GM20000 (cell line): ENCODE results near the gene HK1.
A peak's percentile ranks its signal among the peaks of the same experiment; 100 is the strongest.

Experiments used
- DNase-seq: peaks from one replicate; pipeline ENCODE4 v3.0.0; 2012; ENCODE audit warnings: low spot score
- TF ChIP-seq, protein P1 (sequence below): IDR thresholded peaks from 2 replicates; pipeline ENCODE4 v1.5.1; 2012; ENCODE audit warnings: mild to moderate bottlenecking, control low read depth; ENCODE audit errors: extremely low read depth, missing control alignments

Gene HK1

GRCh38 chr10:69412232-69412790 lies 134.0 kb downstream of the HK1 start:
- TF ChIP-seq, protein P1, sequence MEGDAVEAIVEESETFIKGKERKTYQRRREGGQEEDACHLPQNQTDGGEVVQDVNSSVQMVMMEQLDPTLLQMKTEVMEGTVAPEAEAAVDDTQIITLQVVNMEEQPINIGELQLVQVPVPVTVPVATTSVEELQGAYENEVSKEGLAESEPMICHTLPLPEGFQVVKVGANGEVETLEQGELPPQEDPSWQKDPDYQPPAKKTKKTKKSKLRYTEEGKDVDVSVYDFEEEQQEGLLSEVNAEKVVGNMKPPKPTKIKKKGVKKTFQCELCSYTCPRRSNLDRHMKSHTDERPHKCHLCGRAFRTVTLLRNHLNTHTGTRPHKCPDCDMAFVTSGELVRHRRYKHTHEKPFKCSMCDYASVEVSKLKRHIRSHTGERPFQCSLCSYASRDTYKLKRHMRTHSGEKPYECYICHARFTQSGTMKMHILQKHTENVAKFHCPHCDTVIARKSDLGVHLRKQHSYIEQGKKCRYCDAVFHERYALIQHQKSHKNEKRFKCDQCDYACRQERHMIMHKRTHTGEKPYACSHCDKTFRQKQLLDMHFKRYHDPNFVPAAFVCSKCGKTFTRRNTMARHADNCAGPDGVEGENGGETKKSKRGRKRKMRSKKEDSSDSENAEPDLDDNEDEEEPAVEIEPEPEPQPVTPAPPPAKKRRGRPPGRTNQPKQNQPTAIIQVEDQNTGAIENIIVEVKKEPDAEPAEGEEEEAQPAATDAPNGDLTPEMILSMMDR, result no peak
- DNase-seq, result no peak

DNA sequence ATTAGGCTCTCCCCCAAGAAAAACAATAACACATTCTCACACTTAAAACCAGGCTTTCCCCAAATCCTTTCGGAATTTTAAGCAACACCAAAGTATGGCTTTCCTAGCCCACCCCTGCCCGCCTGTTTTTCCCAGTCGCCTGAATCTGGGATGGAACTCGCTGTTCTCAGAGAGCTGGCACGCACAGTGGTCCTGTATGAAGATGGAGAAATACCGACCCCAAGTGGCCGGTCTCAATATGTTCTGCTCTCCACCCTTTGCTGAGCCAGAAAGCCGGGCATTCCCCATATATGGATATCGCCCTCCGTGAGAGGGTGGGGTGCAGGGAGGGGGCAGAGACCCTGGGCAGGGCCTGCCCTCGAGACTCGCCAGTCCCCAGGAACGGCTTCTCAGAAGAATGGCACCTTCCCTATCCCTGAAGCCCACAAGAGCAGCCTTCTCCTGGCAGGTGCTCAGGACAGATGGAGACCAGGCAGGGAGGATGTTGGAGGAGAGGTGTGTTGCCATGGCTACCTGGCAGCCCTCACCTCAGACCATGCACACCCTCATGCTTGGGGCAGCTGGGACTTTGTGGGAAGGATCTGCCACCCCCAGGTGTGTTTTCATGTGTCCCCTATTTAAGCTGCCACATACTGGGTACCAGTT lies 135.0 kb downstream of the HK1 start:
- DNase-seq, result peak; percentile 69
- TF ChIP-seq, protein P1, result peak; percentile 56

DNA sequence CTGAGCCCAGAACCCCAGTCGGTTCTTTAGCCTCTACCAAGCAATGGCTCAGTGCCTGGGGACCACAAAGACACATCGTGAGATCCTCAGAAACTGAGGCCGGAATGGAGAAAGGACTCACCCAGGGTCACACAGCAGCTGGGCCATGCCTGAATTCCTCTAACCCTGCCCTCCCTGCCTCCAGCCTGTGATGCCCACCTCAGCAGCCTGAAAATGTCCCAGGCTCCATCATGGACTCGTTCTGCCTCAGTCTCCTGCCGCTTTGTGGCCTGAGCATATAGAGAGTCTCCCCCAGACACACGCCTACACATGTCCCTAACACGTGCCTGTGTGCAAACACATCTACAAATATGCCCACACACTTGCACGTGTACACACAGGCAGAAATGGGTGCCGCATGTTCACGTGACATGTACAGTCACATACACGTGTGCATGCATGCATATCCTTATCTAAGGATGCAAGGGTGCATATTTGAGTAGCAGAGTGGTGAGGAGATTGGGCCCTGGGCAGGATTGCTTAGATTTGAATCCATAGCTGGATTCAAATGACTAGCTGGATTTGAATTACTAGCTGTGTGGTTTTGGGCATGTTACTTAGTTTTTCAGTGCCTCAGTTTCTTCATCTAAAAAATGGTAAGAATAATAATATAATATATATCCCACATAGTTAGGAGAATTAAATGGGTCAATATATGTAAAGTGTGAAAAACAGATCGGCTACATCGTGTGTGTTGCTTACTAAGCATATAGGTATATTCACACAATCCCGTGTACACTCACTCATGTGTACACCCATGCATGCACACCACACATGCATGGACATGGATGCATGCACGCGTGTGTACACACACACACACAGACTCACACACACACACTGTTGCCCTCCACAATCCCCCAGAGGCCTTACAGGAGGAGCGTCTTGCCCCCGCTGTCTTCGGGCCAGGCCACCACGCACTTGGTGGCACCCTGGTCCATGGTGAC lies 136.0 kb downstream of the HK1 start:
- TF ChIP-seq, protein P1, result no peak
- no peak for DNase-seq

GRCh38 chr10:69415049-69415448 lies 136.8 kb downstream of the HK1 start:
- TF ChIP-seq, protein P1, result no peak
- DNase-seq, result no peak

GRCh38 chr10:69415951-69416350 lies 137.7 kb downstream of the HK1 start:
- DNase-seq, result no peak
- TF ChIP-seq, protein P1, result no peak

DNA sequence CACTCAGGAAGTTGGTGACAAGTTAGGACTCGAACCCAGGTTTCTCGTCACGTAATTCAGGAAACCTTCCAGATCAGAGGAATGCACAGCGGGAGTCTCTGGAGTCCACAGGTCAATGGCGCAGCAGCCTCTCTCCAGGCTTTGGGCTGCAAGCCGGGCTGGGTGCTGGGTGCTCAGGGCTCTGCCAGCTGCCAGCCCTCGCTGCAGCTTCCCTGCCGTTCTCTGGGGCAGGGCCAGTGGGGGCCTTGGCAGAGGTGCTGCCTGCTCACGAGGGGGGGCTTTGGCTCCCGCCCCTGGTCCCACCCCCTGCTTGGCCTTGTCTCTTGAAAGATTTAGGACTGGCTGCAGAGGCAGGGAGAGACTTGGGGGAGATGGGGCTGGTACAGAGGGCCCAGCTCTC lies 138.4 kb downstream of the HK1 start, which contains the start of gene TACR2:
TSS of gene TACR2 (minus strand) at position 224 of the 400 bp plus-strand sequence. CDS start 595 bp downstream, outside the sequence.
- no peak for DNase-seq
- TF ChIP-seq, protein P1, result no peak

DNA sequence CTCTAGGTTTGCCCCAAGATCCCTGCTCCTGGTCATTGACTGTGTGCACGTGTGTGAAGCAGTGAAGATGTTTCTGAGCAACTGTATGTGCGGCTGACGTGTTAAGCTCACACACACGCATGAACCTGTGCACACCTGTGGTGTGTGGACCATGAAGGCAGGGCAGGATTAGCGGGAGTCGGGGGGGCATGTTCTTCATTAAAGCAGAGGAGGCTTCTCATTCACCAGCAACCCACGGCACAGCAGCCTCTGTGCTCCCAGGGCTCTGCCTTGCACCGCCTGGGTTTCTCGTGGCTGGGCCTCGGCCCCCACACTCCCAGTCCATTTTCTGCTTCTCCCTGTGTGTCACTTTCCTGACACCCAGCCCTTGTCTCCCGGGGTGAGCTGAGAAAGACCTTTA lies 139.2 kb downstream of the HK1 start:
- DNase-seq, result no peak
- TF ChIP-seq, protein P1, result no peak
